Mucosa of descending colon (tissue), 3 donors: ENCODE results near the gene HIGD1B. TPM values are rescaled to one million over a fixed set of nuclear protein-coding genes. Genes with fewer than 3 reads are reported as not detected.

Source experiments
- ATAC-seq: fragments of 200-7000 bp; cut with Tn5 transposase; one replicate; pipeline ENCODE4 v1.9.1; 2020; ENCODE audit warnings: mild to moderate bottlenecking, moderate library complexity
- DNase-seq, 3 donors: peaks; one replicate each; pipeline ENCODE4 v3.0.0-alpha.2; 2020
- H3K36me3 ChIP-seq: fragments of 200-600 bp; one replicate; pipeline ENCODE4 v1.8.0; 2021; ENCODE audit warnings: low read depth, mild to moderate bottlenecking
- H3K4me1 ChIP-seq: fragments of 200-600 bp; one replicate; pipeline ENCODE4 v1.8.0; 2021; ENCODE audit warnings: low read depth, mild to moderate bottlenecking
- H3K4me3 ChIP-seq: fragments of 200-600 bp; one replicate; pipeline ENCODE4 v1.8.0; 2021; ENCODE audit warnings: mild to moderate bottlenecking
- H3K9me3 ChIP-seq: fragments of 200-600 bp; one replicate; pipeline ENCODE4 v1.8.0; 2021; ENCODE audit warnings: mild to moderate bottlenecking
- CTCF ChIP-seq: fragments of 200-600 bp; IDR thresholded peaks from one replicate; pipeline ENCODE4 v1.8.0; 2022; ENCODE audit warnings: antibody characterized with exemption, mild to moderate bottlenecking
- intact Hi-C, 2 donors: fragments of 100-400 bp; cut with DNase I in 1 of 2; cut with micrococcal nuclease in 1 of 2; formaldehyde crosslinking; loops; one replicate each; pipeline versions ENCODE4 v1.11.0 to v1.11.1; 2022; cut with DNase I, micrococcal nuclease
- total RNA-seq, 3 donors: library from RNA; stranded (reverse); fragmentation: NEBNext Ultra II Directional in 2 of 3; extraction: Animal tissue kit (Norgen Biotek cat#: 25700) in 2 of 3; gene quantifications; one replicate each; pipeline versions ENCODE4 v1.2.1 to v1.2.4, GENCODE V29; 2021 to 2023
- donor health status: DM: no; HTN: no; CAD: no; lungs with moderate emphysema.
- donor health status: DM: no; HTN: no; CAD: no.
- donor health status: DM: no; HTN: yes; CAD: no.

HIGD1B gene
- total RNA-seq, 3 donors from 2014 or later, result 1.6 TPM; not detected in 2

GRCh38 chr17:44854192-44854591, 6.5 kb downstream of the HIGD1B start:
- intact Hi-C loops, result no loop called here
- Histone ChIP-seq H3K4me1 (no peaks in the 10 kb centered on the region), H3K4me3 (no peak overlapping the region), H3K36me3 (no peaks in the 10 kb centered on the region), H3K9me3 (no peaks in the 10 kb centered on the region)
- no peak for TF ChIP-seq CTCF
- no peak for ATAC-seq
- DNase-seq, result no peak

- intact Hi-C loops, result no loop called here
- DNase-seq (no peak), ATAC-seq (no peak)
- Histone ChIP-seq H3K9me3 (no peaks in the 10 kb centered on the region), H3K36me3 (peaks cover 12% of the 10 kb centered on the region), H3K4me1 (no peaks in the 10 kb centered on the region), H3K4me3 (no peak overlapping the region)
- no peak for TF ChIP-seq CTCF
Measured at GRCh38 chr17:44859701-44860100, 12.0 kb downstream of the HIGD1B start.

- Histone ChIP-seq H3K9me3 (no peaks in the 10 kb centered on the region), H3K36me3 (peaks cover 12% of the 10 kb centered on the region), H3K4me1 (no peaks in the 10 kb centered on the region), H3K4me3 (no peak overlapping the region)
- DNase-seq, result no peak
- TF ChIP-seq CTCF, result no peak
- intact Hi-C loops, result no loop called here
- no peak for ATAC-seq
Measured at GRCh38 chr17:44862278-44862914, 14.7 kb downstream of the HIGD1B start.

GRCh38 chr17:44863061-44863918, 15.6 kb downstream of the HIGD1B start:
- no peak for TF ChIP-seq CTCF
- Histone ChIP-seq H3K36me3 (peaks cover 12% of the 10 kb centered on the region), H3K9me3 (no peaks in the 10 kb centered on the region), H3K4me3 (no peak overlapping the region), H3K4me1 (no peaks in the 10 kb centered on the region)
- ATAC-seq, result no peak
- no peak for DNase-seq
- intact Hi-C loops, result no loop called here

- H3K36me3 ChIP-seq, result peaks cover 9% of the 10 kb centered on the region
Measured at GRCh38 chr17:44864831-44865230, 17.1 kb downstream of the HIGD1B start.

More at GRCh38 chr17:44864831-44865230, 17.1 kb downstream of the HIGD1B start:
- TF ChIP-seq CTCF, result no peak
- no peaks in the 10 kb centered on the region for H3K4me1 ChIP-seq
- intact Hi-C loops, result loop anchor here in 1 of 2 donors (2.0 kb wide), 1 partner anchor 90 kb away; no protein-coding TSS in a partner anchor
- no peak overlapping the region for H3K4me3 ChIP-seq
- H3K9me3 ChIP-seq, result no peaks in the 10 kb centered on the region
- no peak for DNase-seq
- no peak for ATAC-seq
